Hepatocyte (in vitro differentiated cells): ENCODE results near the gene DKK2. TPM values are rescaled to one million over a fixed set of nuclear protein-coding genes. Genes with fewer than 3 reads are reported as not detected.

Experiments used
- DNase-seq: peaks from one replicate; pipeline ENCODE4 v3.0.0-alpha.2; 2016; ENCODE audit warnings: low spot score
- H2AFZ ChIP-seq: fragments of 200-600 bp; sonication (generic); 2 replicates; pipeline ENCODE4 v1.6.0; 2016; ENCODE audit warnings: antibody characterized with exemption, mild to moderate bottlenecking
- H3K27ac ChIP-seq: fragments of 200-600 bp; sonication (generic); 2 replicates; pipeline ENCODE4 v1.5.1; 2016; ENCODE audit warnings: mild to moderate bottlenecking
- H3K27me3 ChIP-seq: fragments of 200-600 bp; sonication (generic); 2 replicates; pipeline ENCODE4 v1.6.1; 2016
- H3K36me3 ChIP-seq: fragments of 200-600 bp; sonication (generic); replicated peaks from 2 replicates; pipeline ENCODE4 v1.5.1; 2016; ENCODE audit warnings: low read depth; ENCODE audit not compliant: insufficient read depth
- H3K4me1 ChIP-seq: fragments of 200-600 bp; sonication (generic); 2 replicates; pipeline ENCODE4 v1.5.1; 2016; ENCODE audit warnings: mild to moderate bottlenecking, moderate library complexity; ENCODE audit not compliant: insufficient read depth
- H3K4me2 ChIP-seq: fragments of 200-600 bp; sonication (generic); 2 replicates; pipeline ENCODE4 v1.6.0; 2016
- H3K4me3 ChIP-seq: fragments of 200-600 bp; sonication (generic); 2 replicates; pipeline ENCODE4 v1.5.1; 2016; ENCODE audit warnings: mild to moderate bottlenecking
- H3K79me2 ChIP-seq: fragments of 200-600 bp; sonication (generic); 2 replicates; pipeline ENCODE4 v1.6.0; 2017; ENCODE audit warnings: mild to moderate bottlenecking
- H3K9me2 ChIP-seq: fragments of 200-600 bp; sonication (generic); replicated peaks from 2 replicates; pipeline ENCODE4 v1.6.0; 2017; ENCODE audit warnings: mild to moderate bottlenecking; ENCODE audit not compliant: insufficient read depth
- H3K9me3 ChIP-seq: fragments of 200-600 bp; sonication (generic); 2 replicates; pipeline ENCODE4 v1.5.1; 2016; ENCODE audit warnings: low read depth, mild to moderate bottlenecking
- H4K20me1 ChIP-seq: fragments of 200-600 bp; sonication (generic); 2 replicates; pipeline ENCODE4 v1.6.0; 2016; ENCODE audit warnings: mild to moderate bottlenecking; ENCODE audit not compliant: insufficient read depth, poor library complexity, severe bottlenecking
- CTCF ChIP-seq: fragments of 200-600 bp; sonication (generic); IDR thresholded peaks from 2 replicates; pipeline ENCODE4 v1.5.1; 2016; ENCODE audit warnings: antibody characterized with exemption, mild to moderate bottlenecking; ENCODE audit not compliant: poor library complexity
- EZH2 ChIP-seq: fragments of 200-600 bp; sonication (generic); IDR thresholded peaks from 2 replicates; pipeline ENCODE4 v1.6.1; 2016; ENCODE audit warnings: antibody characterized with exemption, mild to moderate bottlenecking, borderline replicate concordance
- EZH2phosphoT487 ChIP-seq: fragments of 200-600 bp; sonication (generic); IDR thresholded peaks from one replicate; pipeline ENCODE4 v1.6.1; 2018; ENCODE audit warnings: antibody characterized with exemption, mild to moderate bottlenecking, low read depth, moderate library complexity; ENCODE audit not compliant: unreplicated experiment, severe bottlenecking
- WGBS: methylation state at CpG from one replicate; pipeline ENCODE4 v1.1.6; 2016; ENCODE audit warnings: low lambda C conversion rate; ENCODE audit errors: missing lambda C conversion rate; 5-methylcytosine and 5-hydroxymethylcytosine counted together
- polyA plus RNA-seq: library from polyadenylated mRNA; unstranded; fragments of >200 nt; fragmentation: Nextera tagmentation; extraction: Ambion mirVana; gene quantifications from 2 replicates; pipeline ENCODE4 v1.2.1, GENCODE V29; 2016
- total RNA-seq: library from RNA; depleted of rRNA; stranded (reverse); fragments of >200 nt; gene quantifications from 2 replicates; pipeline ENCODE4 v1.2.3, GENCODE V29; 2014

DKK2 gene
- total and polyA plus RNA-seq, 2 experiments from 2014 or later: 19.7 to 28.1 TPM

GRCh38 chr4:106996490-106996889 is 39.6 kb downstream of the DKK2 start:
- DNase-seq: no peak
- no peaks in the 10 kb centered on the region for H3K9me2 ChIP-seq
- no peaks in the 10 kb centered on the region for H3K79me2 ChIP-seq
- no peaks in the 10 kb centered on the region for H3K36me3 ChIP-seq
- no peak overlapping the region for H2AFZ ChIP-seq
- no peaks in the 10 kb centered on the region for H3K4me1 ChIP-seq
- no peak overlapping the region for H3K4me2 ChIP-seq
- no peak for TF ChIP-seq CTCF
- TF ChIP-seq EZH2phosphoT487: no peak
- TF ChIP-seq EZH2: no peak
- H4K20me1 ChIP-seq: no peaks in the 10 kb centered on the region
- no peaks in the 10 kb centered on the region for H3K9me3 ChIP-seq
- peak overlapping the region; percentile 55 for H3K27ac ChIP-seq
- 22% methylated on average over 2 of the region's 2 CpGs for WGBS
- no peak overlapping the region for H3K4me3 ChIP-seq
- H3K27me3 ChIP-seq: no peaks in the 10 kb centered on the region

- Histone ChIP-seq H3K36me3 (no peaks in the 10 kb centered on the region), H3K9me3 (no peaks in the 10 kb centered on the region), H3K27me3 (no peaks in the 10 kb centered on the region), H3K4me3 (no peak overlapping the region), H2AFZ (no peak overlapping the region), H3K79me2 (no peaks in the 10 kb centered on the region), H3K9me2 (no peaks in the 10 kb centered on the region), H3K27ac (peak overlapping the region; percentile 40), H3K4me2 (peak overlapping the region; percentile 36), H3K4me1 (no peaks in the 10 kb centered on the region), H4K20me1 (no peaks in the 10 kb centered on the region)
- 59% methylated on average over 4 of the region's 4 CpGs for WGBS
- no peak for DNase-seq
- TF ChIP-seq EZH2phosphoT487 (no peak), CTCF (no peak), EZH2 (no peak)
Measured at GRCh38 chr4:106993827-106994226, 42.3 kb downstream of the DKK2 start.

GRCh38 chr4:106987311-106987710 is 48.8 kb downstream of the DKK2 start:
- no peaks in the 10 kb centered on the region for H3K27me3 ChIP-seq
- no peaks in the 10 kb centered on the region for H3K36me3 ChIP-seq
- DNase-seq: no peak
- no peak overlapping the region for H3K4me2 ChIP-seq
- WGBS: 60% methylated on average over 2 of the region's 2 CpGs
- H3K79me2 ChIP-seq: no peaks in the 10 kb centered on the region
- H4K20me1 ChIP-seq: no peaks in the 10 kb centered on the region
- no peaks in the 10 kb centered on the region for H3K9me2 ChIP-seq
- no peak overlapping the region for H3K27ac ChIP-seq
- no peaks in the 10 kb centered on the region for H3K4me1 ChIP-seq
- TF ChIP-seq CTCF (no peak), EZH2phosphoT487 (no peak), EZH2 (no peak)
- no peaks in the 10 kb centered on the region for H3K9me3 ChIP-seq
- no peak overlapping the region for H3K4me3 ChIP-seq
- H2AFZ ChIP-seq: no peak overlapping the region

GRCh38 chr4:106986486-106986885 is 49.6 kb downstream of the DKK2 start:
- no peaks in the 10 kb centered on the region for H3K9me2 ChIP-seq
- no peaks in the 10 kb centered on the region for H3K36me3 ChIP-seq
- H3K4me3 ChIP-seq: no peak overlapping the region
- no peak overlapping the region for H2AFZ ChIP-seq
- H4K20me1 ChIP-seq: no peaks in the 10 kb centered on the region
- no peak overlapping the region for H3K4me2 ChIP-seq
- 48% methylated on average over 1 of the region's 1 CpG for WGBS
- no peak overlapping the region for H3K27ac ChIP-seq
- H3K79me2 ChIP-seq: no peaks in the 10 kb centered on the region
- H3K4me1 ChIP-seq: no peaks in the 10 kb centered on the region
- H3K27me3 ChIP-seq: no peaks in the 10 kb centered on the region
- no peak for DNase-seq
- TF ChIP-seq EZH2 (no peak), CTCF (no peak), EZH2phosphoT487 (no peak)
- no peaks in the 10 kb centered on the region for H3K9me3 ChIP-seq
